Stimulated activated CD4-positive, alpha-beta T cell treated with anti-CD3 and anti-CD28 coated beads, Interleukin-2, amount 100 ng/mL, for 48 hours (primary cell): ENCODE results near the gene TCEA3.
A peak's percentile ranks its signal among the peaks of the same experiment; 100 is the strongest.
"Not testable (repeated sequence)": the region's sequence is repeated elsewhere in the genome, so short reads cannot be mapped to it uniquely, and the experiment has no call there.

ENCODE experiments used
- DNase-seq, 2 donors: peaks; one replicate each; pipeline ENCODE4 v3.0.0-alpha.2; 2020

Gene TCEA3

DNA sequence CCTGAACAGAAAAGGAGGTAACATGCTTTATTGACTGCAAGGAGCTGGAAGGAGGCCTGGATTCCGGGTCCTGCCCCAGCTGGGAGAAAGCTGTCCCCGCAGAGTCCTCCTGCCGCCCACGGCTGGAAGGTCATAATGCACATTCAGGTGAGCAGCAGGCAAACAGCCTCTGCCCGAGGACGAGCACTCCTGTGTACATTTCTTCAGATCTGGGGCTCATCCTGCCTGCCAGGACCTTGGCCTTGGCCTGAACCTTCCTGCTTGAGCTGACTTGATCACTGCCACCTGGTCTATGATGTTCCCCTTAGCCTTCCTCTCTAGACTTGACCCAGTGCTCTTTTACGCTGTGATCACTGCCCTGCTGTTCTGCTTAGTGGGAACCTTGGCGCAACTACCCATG lies 37.1 kb downstream of the TCEA3 start:
- DNase-seq = no peak

DNA sequence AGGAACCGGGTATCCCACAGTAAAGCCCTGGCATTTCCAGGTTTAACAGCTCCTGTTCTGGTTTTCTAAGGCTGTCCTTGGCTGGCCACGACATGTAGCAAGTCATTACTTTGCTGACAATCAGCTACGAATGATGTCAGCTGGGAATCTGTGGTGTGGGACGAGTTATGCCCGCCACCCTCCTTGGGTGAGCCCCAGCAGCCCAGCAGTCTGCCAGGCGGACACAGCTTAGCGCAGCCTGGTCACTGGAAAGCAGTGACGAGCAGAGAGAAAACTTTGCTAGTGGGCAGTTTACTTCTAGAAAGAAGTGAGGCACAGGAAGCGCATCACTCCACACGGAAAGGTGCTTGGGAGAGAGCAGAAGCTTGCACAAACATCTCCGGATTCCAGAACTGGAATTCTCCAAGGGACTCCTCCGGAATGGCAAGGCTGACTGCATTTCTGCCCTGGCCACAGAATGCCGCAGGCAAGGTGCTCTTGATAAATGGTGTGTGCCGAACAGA lies 39.4 kb downstream of the TCEA3 start:
- no peak for DNase-seq

DNA sequence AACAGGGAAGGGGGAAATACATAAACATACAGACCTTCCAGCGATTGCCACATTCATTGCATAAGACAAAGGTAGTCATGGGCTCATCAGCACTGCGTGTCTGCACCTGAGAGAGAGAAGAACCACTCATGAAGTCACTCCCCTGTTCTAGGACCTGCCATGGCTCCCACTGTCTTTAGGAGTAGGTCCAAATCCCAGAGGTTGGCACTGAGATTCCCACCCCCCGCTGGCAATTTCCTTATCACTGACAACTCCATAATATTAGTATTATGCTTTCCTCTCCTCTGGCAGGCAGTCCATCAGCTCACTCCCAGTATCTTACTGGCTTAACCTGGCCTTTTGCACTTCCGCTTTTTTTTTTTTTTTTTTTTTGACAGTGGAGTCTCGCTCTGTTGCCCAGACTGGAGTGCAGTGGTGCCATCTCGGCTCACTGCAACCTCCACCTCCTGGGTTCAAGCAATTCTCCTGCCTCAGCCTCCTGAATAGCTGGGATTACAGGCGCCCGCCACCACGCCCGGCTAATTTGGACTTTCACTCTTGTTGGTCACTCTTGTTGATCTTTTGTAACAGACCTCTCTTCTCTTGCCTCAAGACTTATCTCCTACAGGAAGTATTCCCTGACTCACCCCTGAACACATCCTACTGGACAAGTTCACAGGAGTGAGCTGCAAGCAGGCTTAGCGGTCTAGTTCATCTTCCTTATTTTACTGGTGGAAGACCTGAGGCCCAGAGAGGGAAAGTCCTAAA lies 40.1 kb downstream of the TCEA3 start:
- no peak for DNase-seq

DNA sequence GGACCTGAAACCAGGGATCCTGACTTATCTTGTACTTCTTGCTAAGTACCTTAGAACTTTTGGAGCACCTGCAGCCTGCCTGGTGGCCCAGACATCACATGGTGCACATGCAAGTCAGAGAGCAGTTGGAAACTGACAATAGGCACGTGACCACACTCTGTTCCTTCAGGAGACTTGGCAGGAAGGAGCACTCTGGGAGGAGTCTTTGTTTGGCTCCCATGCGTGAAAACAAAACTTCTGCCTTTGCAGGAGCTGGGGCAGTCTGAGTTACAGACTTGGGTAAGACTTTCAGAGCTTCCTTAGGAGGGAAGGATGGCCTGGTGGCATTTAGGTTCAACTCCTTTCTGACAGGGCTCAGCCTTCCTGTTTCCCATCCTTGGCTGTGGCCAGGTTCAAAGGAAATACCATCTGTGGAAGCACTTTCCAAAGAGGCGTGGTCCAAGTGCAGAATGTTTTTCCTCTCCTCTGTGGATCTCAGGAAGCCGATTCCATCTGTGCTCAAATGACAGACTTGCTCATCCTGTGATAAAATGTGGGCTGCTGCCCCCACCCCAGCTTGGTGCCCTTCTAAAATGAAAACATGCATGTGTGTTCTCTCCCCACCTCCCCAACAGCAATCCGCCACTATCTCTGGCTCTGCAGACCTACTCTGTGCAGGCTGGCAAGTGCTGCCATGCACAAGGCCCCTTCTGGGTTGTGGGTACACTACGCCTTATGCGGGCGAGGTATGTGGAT lies 40.8 kb downstream of the TCEA3 start:
- no peak for DNase-seq

DNA sequence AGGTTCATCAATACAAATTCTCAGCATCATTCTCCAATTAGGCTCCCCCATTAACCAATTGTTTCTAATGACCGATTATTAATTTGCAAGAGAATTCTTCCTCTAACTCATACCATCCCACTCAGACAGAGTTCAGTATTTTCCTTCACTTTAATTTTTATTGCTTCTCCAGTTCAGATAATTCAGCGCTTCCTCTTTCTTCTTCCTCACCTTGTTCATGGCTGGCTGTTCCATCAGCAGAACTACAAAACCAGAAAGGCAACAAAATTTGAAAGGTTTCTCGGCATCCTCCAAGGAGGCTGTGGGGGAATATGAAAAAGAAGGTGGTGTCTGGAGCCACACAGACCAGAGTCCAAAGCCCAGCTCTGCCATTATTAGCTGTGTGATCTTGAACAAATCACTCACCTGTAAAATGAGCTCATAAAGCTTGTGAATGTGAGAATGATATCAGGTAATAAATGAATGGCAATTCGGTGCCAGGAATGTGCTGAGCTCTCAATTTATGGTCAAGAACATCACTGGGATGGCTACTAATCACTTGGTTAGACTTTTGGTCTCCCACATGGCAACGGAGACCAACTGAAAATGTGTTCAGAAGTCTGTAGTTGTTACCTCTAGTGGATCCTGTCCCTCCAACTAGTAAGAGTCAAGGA lies 43.2 kb downstream of the TCEA3 start:
- no peak for DNase-seq

DNA sequence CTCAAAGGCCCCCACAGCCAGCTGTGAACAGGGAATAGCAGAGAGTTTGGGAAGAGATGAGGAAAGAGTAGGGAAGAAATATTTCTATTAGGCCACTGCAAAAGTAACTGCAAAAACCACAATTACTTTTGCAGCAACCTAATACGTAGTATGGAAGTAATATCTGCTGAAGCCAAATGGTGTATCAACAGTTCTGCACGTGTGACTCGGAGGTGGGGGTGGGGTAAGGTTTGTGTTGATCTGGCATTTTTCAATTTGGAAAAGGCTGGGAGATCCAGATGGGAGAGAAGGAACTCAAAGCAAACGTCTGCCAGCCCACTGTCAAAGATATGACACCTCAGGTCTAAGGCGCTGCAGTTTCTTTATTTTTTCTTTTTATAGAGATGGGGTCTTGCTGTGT lies 43.8 kb downstream of the TCEA3 start:
- DNase-seq = no peak

DNA sequence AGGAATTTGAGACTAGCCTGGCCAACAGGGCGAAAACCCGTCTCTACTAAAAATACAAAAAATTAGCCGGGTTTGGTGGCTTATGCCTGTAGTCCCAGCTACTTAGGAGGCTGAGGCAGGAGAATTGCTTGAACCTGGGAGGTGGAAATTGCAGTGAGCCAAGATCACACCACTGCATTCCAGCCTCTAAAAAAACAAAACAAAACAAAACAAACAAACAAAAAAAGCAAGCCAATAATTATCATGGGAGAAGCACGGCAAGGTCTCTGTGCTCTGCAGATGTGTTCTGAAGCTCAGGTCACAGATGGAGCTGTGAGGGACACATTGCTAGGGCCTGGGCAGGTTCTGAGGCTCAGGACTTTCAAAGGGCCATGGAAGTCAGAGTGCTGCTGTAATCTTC lies 44.3 kb downstream of the TCEA3 start:
- DNase-seq = not testable (repeated sequence)

DNA sequence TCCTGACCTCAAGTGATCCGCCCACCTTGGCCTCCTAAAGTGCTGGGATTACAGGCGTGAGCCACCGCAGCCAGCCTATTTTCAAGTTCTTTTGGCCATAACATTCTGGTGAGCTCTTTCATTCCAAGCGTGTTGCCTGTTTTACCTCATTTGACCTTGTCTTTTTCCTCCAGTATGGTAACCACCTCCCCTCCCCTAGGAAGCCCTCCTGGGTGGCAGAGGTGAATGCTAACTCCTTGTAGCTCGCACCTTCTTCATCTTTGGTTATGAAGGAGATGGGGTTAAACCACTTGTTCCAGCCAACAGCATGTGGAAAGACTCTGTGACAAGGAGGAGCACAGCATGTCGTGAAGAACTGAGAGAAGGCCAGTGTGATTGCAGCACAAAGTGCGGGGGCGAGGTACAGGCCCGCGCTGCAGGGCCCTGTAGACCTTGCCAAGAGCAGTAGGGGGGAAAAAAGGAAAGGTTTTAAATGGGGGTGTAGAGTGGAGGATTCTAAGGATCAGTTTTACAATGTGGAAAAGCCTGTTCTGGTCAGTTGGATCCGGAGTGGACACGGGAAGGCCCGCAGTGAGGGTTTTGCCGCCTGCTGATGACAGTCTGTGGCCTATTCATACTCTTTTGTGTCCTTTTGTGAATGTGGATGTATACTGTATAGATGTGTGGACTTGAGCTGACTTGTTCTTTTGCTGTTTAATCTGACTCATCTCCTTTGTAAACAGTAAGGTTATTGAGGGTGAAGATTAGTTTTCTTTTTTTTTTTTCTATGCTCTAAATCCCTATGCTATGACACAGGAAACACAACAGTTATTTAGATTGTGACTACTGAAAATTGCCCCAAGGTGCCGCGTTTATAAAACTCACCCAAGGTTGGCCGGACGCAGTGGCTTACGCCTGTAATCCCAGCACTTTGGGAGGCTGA lies 47.4 kb downstream of the TCEA3 start:
- no peak for DNase-seq

DNA sequence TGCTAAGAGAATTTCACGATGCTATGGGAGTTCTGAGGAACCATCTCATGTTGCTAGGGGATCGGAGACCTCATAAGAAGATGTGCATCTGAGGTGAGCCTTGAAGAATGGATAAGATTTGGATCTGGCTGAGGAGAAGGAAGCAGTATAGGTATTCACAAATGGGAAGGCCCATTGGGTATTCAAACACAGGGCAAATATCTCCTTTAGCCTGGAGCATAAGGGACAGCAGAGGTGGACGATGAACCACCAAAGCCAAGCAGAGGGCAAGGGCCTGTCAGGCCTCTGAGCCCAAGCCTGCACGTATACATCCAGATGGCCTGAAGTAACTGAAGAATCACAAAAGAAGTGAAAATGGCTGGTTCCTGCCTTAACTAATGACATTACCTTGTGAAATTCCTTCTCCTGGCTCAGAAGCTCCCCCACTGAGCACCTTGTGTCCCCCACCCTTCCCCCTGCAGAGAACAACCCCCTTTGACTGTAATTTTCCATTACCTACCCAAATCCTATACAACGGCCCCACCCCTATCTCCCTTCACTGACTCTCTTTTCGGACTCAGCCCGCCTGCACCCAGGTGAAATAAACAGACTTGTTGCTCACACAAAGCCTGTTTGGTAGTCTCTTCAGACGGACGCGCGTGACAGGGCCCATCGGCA lies 50.3 kb downstream of the TCEA3 start:
- not testable (repeated sequence) for DNase-seq

DNA sequence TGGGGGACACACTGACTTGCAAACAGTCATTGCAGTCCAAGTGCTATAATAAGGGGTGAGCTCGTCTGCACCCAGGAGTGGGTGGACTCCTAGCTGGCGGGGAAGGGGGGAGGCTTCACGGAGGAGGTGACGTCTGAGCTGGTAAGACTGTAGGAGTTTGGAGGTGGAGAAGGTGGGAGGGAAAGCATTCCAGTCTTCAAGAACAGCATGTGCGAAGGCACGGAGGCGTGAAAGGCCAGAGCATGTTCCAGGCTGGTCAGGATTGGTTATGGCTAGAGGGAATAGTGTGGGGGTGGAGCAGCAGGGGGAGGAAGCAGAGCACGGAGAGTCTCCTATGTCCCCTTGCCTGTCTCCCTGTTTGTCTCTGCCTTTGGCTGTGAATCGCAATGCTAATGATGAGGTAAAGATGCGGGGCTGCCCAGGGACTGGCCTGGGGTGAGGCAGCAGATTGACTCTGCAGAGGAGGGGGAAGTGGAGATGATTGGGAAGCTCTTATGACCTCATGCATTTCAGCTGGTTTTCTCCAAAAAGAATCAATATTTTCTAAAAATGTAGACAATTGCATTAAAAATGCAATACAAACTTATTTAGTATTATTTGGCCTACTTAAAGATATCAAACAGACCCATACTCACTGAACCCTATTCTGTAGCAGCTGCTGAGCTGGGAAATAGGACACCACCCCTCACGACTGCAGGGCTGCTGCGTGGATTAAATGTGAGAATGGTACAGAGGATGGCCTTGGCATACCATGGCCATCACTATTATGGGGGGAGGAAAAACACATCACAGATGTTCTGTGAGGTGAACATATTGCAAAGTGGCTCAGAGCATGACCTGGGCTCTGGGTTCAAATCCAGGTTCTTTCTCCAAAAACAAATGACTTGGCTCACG lies 52.3 kb downstream of the TCEA3 start:
- DNase-seq = no peak

DNA sequence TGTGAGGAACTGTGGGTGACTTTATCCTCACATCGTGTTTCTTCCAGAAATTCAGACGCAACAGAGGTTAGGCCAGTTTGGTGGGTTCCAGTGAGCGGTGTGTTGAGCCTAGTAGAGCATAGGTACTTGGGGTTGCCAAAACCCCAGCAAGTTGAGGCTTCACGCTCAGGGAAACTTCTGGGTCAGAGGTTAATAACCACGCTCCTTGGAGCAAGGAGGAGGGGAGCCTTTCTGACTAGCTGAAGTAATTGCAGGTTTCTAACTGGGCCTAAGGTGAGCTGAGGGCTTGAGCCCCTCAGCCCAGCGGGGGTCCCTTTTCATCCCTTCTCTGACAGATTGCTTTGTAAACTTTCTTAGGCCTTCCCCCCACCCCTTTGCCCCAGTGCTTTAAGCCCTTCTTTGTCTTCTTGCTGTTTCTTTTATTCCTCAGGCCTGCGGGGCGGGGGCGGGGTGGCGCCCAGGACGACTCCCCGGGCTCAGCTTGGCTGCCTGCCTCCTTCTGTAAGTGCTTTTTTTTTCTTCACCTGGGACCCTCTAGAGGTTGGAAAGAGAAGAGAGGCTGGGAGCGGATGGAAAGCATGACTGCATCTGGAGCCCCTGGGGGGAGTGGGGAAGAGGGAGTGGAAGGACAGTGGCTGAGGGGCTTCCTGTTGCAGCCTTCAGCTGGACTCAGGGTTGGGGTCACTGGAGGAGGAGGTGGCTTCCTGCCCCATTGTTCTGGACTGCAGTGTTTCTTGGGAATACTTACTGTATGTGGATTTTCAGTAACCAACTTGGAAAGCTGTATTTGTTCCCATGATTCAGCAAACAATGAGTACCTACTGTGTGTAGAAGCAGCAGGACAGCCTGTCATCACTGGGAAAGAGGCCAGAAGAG lies 53.6 kb downstream of the TCEA3 start:
- DNase-seq = no peak

DNA sequence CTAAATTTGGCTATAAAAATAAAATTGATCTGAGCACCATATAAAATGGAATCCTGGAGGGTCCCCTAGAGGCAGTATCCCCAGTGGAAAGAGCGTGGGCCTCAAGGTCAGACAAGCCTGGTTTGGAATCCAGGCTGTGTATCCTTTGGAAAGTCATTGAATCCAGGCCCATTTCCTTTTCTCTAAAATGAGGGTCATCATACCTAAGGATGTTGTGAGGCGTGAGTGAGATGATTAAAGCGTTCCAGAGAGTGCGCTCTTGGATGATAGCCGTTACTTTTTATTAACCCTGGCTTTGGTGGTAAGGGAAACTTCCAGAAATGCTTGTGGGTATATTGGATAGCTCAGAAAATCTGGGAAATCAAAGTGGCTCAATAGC lies 54.2 kb downstream of the TCEA3 start:
- DNase-seq = no peak

DNA sequence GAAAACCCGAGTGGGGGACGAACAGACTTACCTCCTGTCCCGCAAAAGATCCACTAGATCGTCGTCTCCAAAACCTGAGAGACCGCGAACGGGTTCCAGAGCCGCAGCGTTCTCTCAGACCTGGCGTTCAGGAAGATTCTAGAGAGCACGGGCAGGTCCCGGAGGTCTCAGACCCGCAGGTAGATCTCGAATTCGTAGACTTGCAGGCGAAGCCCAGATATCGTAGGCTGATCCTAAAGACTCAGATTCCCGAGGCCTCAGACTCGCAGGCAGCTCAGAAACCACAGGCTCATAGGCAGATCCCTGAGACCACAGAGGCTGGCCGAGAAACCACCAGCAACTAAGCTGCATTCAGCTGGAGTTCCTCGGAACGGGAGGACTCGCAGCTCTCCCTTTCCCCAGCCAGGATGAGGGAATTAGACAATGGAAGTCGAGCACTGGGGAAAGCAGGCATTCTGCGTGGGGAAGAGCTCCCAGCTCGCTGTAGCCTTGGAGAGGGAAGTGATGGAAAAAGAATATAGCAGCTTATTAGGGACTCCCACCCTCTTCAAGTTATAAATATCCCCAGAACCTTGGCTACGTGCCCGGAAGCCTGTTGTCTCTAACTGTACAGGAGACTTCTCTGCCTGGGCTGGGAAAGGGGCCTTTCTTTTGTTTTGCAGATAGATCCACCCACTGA lies 55.1 kb downstream of the TCEA3 start, which contains the start of gene ZNF436:
ZNF436 (minus strand) TSS at position 502 of the 679 bp plus-strand sequence. CDS start 1,831 bp downstream, outside the sequence.
- DNase-seq = peak; percentile 11 to 15

DNA sequence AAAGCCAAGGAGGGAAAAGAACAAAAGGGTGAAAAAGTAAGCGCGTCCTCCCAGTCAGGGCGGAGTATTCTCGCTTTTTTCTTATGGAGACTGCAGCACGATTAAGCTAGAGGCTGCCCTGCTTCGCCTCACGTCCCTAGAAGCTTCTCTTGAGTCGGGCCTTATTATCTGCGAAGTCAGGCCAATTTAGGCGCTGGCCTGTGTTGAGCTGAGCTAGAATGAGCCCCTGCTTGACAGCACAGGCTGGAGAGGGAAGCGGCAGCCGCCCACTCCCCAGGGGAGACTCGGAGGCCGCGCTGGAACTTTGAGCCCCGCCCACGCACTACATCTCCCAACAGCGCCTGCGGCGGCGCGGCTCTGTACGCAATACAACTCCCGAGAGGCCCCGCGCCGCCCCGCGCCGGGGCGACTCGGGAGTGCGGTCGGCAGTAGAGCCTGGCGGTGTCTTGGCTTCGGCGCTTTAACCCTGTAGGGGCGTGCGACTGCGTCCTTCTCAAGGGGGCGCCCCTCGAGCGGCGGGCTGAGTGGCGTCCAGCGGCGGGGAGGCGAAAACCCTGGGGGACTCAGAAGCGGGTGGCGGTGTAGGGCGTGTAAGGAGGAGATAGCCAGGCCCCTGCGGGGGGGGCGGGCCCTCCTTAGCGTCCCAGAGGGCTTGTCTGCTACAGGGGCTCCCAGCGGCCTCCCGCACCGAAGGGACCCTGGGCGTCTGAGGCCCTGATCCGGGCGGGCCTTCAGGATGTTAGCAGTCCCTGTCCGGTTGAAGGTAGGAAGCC lies 55.8 kb downstream of the TCEA3 start:
- peak; percentile 81 to 90 for DNase-seq

DNA sequence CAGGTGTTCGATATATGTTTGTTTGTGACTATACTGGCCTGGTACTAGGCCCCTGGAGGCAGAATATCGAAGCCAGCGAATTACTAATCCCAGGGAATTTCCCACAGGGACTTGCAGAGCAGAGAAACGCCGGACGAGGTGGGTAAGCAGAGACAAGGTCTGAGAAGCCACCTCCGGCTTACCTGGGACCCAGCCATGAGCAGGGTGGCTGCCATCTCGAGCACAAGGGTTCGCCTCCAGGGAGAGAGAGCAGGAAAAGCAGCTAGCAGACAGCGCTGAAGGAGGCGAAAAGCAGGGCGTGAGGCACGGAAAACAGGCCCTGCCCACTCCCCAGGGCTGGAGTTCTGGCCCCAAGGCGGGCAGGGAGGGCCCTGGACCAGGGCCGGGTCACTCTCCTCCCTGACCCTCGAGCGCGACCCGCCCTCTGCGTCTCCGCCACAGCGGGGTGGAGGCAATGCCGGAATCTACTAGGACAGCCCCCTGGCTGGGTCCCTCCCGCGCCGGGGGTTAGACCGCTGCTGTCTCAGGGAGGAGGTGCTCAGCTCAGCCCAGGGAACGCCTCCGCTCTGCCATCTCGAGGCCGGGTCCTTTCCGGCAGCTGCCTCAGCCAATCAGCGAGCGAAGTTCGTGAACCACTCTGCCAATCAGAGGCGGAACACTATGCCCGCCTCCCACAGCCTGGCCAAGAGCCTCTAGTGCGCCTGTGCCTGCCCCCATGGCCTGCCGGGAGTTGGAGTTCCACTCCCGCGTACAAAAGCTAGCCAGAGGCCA lies 56.6 kb downstream of the TCEA3 start:
- DNase-seq = peak; percentile 93 to 94

DNA sequence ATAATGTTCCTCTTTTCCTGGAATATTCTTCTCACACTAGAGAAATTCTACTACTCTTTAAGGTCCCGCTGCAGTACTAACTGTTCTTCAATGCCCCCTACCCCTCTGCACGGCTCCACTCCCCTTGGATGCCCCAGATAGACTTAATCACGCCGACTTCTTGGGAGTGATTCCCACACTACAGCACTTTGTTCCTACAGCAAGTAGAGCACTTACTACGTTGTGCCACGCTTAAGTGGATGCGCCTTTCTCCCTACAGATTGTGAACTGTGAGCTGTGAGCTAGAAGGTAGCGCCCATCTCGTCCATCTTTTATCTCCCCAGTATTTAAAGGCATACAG lies 57.1 kb downstream of the TCEA3 start:
- no peak for DNase-seq

DNA sequence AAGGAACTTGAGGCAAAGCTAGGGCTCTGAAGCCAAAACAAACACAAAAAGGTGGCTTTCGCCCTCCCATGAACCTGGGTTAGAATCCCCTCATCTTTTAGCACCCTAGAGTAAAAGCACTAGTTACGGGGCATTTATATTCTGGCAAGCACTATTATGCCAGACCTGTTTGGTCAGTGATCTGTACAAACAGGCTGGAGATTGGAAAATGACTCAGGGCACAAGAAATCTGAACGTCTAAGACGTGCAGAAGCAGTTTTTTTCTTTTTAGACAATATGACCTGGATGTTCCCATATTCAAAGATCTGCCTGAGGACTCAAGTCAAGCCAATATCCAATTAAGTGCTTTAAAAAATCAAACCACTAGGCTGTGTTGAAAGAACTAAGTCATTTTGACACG lies 58.0 kb downstream of the TCEA3 start:
- no peak for DNase-seq

DNA sequence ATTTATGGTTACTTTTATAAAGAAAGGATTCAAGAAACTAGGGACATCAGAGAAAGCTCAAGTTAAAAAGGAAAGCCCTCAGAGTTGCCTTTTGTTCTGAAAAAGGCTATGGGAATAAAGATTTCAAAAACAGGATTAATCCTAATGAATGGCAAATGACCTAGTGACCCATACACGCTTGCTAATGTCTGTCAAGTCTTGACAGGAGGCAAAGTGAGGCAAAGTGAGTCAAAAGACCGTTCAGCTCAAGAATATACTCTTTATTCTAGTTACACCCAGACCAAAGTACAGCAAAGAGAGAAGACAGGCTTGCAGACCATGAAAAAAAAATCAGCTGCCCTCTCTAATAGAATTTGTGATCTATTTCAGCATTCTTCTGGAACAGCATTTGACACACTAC lies 58.4 kb downstream of the TCEA3 start:
- no peak for DNase-seq
